Sciatic nerve (tissue), 2 donors: Measurements from ENCODE around the gene ATP8A2. TPM values are rescaled to one million over a fixed set of nuclear protein-coding genes. Genes with fewer than 3 reads are reported as not detected.
"Not testable (repeated sequence)": the region's sequence is repeated elsewhere in the genome, so short reads cannot be mapped to it uniquely, and the experiment has no call there.

ENCODE experiments used
- ATAC-seq: fragments of 200-7000 bp; cut with Tn5 transposase; one replicate; pipeline ENCODE4 v1.9.1; 2020; ENCODE audit warnings: mild to moderate bottlenecking, moderate library complexity
- DNase-seq: peaks from one replicate; pipeline ENCODE4 v3.0.0-alpha.2; 2020; ENCODE audit warnings: low spot score
- intact Hi-C: fragments of 100-400 bp; cut with DNase I; formaldehyde crosslinking; loops from one replicate; pipeline ENCODE4 v1.14.2; 2022
- total RNA-seq: library from RNA; stranded (reverse); fragmentation: NEBNext Ultra II Directional; extraction: Animal tissue kit (Norgen Biotek cat#: 25700); gene quantifications from one replicate; pipeline ENCODE4 v1.2.1, GENCODE V29; 2021
- donor health status: DM: no; HTN: no; CAD: no.
- donor health status: DM: no; HTN: no; CAD: no.

ATP8A2 gene
- total RNA-seq, 1 donor from 2014 or later = 1.2 TPM

GRCh38 chr13:26072335-26072734 is 700.6 kb downstream of the ATP8A2 start:
- peak; percentile 78 for ATAC-seq
- intact Hi-C loops, DNase-seq: not testable (repeated sequence)

- no peak for DNase-seq
- peak; percentile 75 for ATAC-seq
- intact Hi-C loops = no loop called here
These were observed 702.9 kb downstream of the ATP8A2 start for GRCh38 chr13:26074706-26075105.

Other genes with a start within 250 kb of the ATP8A2 start
- 0.04 TPM for gene AMER2, start 199.7 kb upstream of the ATP8A2 start, total RNA-seq
- gene MTMR6, start 84.5 kb upstream of the ATP8A2 start, total RNA-seq = 14.8 TPM
- 46.1 TPM for gene NUP58, start 70.3 kb upstream of the ATP8A2 start, total RNA-seq